ENCODE data around the gene FPR2.
"Not testable (repeated sequence)": the region's sequence is repeated elsewhere in the genome, so short reads cannot be mapped to it uniquely, and the experiment has no call there.

The FPR2 gene

DNA sequence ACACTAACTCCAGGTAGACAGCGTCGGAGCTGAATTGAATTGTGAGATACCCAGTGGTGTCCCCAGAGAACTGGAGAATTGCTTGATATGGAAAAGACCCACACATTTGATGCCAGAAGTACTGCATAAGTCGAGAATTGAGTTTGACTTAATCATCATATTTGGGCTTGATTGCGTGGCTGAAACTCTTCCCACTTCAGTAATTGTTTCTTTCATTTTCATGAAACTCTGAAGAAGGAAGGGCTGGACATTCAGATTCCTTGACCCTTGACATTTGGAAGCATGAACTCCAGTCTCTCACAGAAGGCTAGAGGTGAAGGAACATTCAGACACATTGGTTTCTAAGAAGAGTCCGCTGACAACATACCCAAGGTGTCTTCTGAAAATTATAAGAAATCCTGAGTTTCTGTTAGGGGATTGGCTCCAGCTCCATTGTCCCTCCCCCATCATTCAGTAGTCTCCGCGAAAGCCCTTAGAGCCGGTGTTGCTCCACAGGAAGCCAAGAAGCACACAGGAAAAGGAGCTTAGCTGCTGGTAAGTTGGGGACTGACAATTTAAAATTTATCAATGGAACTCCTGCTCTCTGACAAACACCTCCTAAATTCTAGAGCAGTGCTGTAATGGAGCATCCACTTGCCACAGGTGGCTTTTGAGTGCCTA, at the start of gene FPR2:
TSS of gene FPR2 (plus strand) at position 484 of the 660 bp plus-strand sequence. CDS start 7,479 bp downstream, outside the sequence.
- no peak for DNase-seq (ENCODE audit: low read depth in 4 of 4, low spot score in 1 of 4)

GRCh38 chr19:51711702-51712101, 49.3 kb upstream of the FPR2 start:
- no peak for DNase-seq (ENCODE audit: low read depth in 4 of 4, low spot score in 1 of 4)

DNA sequence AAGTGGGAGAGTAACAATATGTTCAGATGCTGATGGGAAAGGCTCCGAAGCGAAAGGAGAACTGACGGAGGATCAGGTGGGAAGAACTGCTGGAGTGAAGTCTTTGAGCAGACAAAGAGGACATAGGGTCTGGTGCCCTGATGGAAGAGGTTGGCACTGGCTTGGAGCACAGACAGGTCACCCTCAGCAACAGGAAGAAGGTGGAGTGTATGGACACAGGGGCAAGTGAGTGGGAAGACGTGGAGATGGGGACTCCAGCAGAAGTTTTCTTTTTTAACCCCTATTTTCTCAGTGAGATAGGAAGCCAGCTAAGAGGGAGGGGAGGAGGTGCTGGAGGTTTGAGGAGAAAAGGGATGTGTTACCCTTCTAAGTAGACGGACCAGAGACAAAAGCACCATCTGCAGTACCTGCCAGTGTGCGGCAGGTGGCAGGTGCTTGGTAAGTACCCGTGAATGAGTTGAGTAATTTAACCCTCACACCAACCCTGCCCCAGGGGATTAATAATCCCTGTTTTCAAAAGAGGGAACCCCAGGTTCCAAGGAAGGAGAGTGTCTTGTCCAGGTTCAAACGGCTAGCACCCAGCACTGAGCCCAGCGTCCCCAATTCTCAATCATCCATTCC, 48.4 kb upstream of the FPR2 start:
- no peak for DNase-seq (ENCODE audit: low read depth in 4 of 4, low spot score in 1 of 4)

GRCh38 chr19:51713319-51714285, 47.4 kb upstream of the FPR2 start:
- DNase-seq (ENCODE audit: low read depth in 4 of 4, low spot score in 1 of 4): no peak

DNA sequence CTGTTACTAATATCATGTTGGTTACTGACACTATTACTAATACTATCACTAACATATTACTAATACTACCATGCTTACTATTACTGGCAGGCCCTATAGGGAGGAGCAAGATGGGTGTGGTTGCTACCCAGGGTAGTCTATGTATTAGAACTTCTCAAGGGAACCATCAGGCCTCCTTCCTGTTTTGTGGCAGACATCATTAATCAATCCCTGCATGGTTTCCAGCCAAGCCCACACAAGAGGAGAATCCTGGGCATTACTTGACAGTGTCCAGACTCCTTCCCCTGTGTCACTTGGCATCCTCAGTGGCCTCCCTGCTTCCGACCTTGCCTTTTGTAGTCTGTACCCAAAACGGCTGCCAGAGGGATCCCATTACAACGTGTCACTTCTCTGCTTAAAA, 46.1 kb upstream of the FPR2 start:
- DNase-seq (ENCODE audit: low read depth in 4 of 4, low spot score in 1 of 4): no peak

DNA sequence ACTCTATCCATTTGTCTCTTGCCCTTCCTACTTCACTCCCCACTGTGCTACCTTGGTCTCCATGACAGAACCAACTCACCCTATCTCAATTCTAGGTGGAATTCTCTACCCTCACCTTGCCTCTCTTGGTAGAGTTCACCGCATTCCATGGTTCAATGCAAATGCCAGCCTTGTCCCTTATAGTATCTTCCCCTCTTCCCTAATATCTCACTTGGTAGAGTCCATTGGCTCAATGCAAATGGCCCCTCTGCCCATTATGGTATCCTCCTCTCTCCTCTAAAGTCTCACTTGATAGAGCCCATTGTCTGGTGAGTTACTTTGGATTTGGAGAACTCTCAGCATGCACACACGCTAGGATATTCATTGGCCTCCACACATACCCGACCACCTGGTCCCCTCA, 45.1 kb upstream of the FPR2 start:
- DNase-seq (ENCODE audit: low read depth in 4 of 4, low spot score in 1 of 4): no peak

- DNase-seq (ENCODE audit: low read depth in 4 of 4, low spot score in 1 of 4): no peak
These were observed 44.1 kb upstream of the FPR2 start for GRCh38 chr19:51716925-51717324.

GRCh38 chr19:51719251-51719988, 41.6 kb upstream of the FPR2 start:
- DNase-seq (ENCODE audit: low read depth in 4 of 4, low spot score in 1 of 4): no peak

- no peak for DNase-seq (ENCODE audit: low read depth in 4 of 4, low spot score in 1 of 4)
These were observed 39.1 kb upstream of the FPR2 start for GRCh38 chr19:51721905-51722304.

DNA sequence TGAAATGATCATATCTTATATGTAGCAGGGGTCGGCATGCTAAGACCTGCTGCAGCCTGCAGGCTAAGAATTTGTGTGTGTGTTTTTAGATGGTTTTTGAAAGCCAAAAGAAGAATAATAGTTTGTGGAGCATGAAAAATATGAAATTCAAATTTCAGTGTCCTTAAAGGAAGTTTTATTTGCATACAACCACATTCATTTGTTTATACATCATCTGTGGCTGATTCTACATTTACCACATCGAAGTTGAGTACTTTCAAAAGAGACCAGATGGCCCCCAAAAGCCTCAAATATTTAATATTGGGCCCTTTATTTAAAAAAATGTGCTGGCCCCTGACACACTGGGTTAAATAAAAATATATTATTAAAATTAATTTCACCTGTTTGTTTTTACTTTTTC, 38.5 kb upstream of the FPR2 start:
- no peak for DNase-seq (ENCODE audit: low read depth in 4 of 4, low spot score in 1 of 4)

GRCh38 chr19:51724543-51724942, 36.4 kb upstream of the FPR2 start:
- no peak for DNase-seq (ENCODE audit: low read depth in 4 of 4, low spot score in 1 of 4)

- DNase-seq (ENCODE audit: low read depth in 4 of 4, low spot score in 1 of 4): no peak
These were observed 34.9 kb upstream of the FPR2 start for GRCh38 chr19:51726049-51726448.

DNA sequence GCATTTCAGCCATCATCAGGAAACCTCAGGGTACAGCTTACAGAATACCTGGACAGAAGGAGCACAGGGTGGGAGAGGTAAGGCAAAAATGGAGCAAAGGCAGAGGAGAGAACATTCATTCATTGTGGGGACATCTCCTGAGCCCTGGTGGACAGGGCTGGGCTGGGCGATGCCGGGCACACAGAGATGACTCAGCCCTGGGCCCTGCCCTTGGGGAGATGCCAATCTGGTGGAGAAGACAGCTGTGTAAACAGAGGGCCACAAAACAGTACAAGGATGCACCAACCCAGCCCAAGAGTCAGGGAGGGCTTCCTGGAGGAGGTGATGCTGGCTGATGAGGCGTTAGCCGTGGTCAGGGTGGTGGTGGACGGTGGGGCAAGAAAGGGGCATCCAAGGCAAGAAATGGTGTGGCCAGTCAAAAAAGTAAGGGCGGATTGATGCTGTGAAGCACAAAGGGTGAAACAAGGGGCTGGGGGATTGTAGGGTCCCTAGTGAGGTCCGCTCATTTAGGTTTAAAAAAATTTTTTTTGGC, 33.6 kb upstream of the FPR2 start:
- no peak for DNase-seq (ENCODE audit: low read depth in 4 of 4, low spot score in 1 of 4)

DNA sequence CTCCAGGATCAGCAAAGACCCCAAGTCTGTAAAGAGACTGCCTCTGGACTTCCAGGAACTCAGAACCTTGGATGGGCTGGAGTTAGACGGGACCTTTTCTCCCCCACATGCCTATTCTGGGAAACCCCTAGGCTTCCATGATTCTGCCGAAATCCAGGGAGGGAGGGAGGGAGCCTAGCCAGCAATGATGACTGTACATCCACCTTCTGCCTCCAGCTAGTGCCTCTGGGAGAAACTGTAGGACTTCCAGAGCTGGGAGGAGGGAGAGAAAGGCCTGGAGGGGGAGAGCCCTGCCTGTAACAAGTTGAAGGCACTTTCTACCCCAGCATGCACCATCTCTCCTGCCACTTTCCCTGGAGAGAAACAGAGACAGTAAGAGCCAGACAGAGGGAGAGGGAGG, 31.2 kb upstream of the FPR2 start:
- DNase-seq (ENCODE audit: low read depth in 4 of 4, low spot score in 1 of 4): no peak

- DNase-seq (ENCODE audit: low read depth in 4 of 4, low spot score in 1 of 4): no peak
These were observed 27.0 kb upstream of the FPR2 start for GRCh38 chr19:51733742-51734522.

DNA sequence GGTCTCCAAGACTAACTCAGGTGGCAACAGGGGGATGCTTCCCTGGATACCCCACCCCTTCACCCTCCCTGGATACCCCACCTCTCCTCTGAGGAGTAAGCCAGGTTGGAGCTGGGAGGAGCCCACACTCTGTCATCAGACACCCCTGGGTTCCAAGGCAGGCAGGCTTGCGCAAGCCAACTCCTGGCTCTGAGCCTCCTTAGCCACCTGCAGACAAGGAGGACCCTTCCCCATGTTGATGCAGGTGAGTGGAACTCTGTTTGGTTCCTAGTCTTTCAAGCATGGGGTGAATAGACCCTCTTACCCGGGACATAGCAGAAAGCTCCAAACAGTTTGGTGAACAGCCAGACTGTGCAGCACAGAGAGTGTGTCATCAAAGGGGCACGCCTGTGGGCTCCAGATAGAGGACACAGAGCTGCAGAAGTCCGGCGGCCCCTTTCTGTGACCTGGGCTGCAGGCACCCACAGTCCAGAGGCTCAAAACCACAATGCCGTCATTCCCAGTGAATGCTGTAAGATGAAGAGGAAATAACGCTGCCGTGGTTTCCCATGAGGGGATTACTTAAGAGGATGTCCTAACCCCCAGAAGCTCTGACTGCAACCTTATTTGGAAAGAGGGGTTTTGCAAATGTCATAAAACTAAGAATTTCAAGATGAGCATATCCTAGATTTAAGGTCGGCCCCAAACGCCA, 25.1 kb upstream of the FPR2 start:
- no peak for DNase-seq (ENCODE audit: low read depth in 4 of 4, low spot score in 1 of 4)

GRCh38 chr19:51737389-51737788, 23.6 kb upstream of the FPR2 start:
- no peak for DNase-seq (ENCODE audit: low read depth in 4 of 4, low spot score in 1 of 4)

DNA sequence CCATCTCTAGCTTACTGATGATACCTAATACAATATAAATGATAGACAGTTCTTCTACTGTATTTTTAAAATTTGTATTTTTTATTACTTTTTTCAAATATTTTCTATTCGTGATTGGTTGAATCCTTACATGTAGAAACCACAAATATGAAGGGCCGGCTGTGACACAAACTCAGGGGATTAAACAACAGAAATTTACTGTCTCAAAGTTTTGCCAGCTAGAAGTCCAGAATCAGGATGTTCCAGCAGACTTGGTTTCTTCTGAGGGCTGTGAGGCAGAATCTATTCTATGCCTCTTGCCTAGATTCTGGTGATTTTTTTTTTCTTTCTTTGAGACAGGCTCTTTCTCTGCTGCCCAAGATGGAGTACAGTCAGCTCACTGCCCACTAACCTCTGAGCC, 23.1 kb upstream of the FPR2 start:
- DNase-seq (ENCODE audit: low read depth in 4 of 4, low spot score in 1 of 4): no peak

GRCh38 chr19:51738523-51738922, 22.5 kb upstream of the FPR2 start:
- DNase-seq (ENCODE audit: low read depth in 4 of 4, low spot score in 1 of 4): not testable (repeated sequence)

Data from stimulated activated CD4-positive, alpha-beta T cell treated with anti-CD3 and anti-CD28 coated beads, Interleukin-1b, Interleukin-23, amount 100 ng/mL, for 24 hours (primary cell).